Stimulated activated CD4-positive, alpha-beta T cell treated with anti-CD3 and anti-CD28 coated beads, TNF-alpha, amount 100 ng/mL, for 24 hours (primary cell): Measurements from ENCODE around the gene PLEKHM2.
A peak's percentile ranks its signal among the peaks of the same experiment; 100 is the strongest.
"Not testable (repeated sequence)": the region's sequence is repeated elsewhere in the genome, so short reads cannot be mapped to it uniquely, and the experiment has no call there.

ENCODE experiments used
- DNase-seq, 3 experiments: peaks; one replicate each; pipeline ENCODE4 v3.0.0-alpha.2; 2020; ENCODE audit warnings: low read depth in 3 of 3

Gene PLEKHM2

DNA sequence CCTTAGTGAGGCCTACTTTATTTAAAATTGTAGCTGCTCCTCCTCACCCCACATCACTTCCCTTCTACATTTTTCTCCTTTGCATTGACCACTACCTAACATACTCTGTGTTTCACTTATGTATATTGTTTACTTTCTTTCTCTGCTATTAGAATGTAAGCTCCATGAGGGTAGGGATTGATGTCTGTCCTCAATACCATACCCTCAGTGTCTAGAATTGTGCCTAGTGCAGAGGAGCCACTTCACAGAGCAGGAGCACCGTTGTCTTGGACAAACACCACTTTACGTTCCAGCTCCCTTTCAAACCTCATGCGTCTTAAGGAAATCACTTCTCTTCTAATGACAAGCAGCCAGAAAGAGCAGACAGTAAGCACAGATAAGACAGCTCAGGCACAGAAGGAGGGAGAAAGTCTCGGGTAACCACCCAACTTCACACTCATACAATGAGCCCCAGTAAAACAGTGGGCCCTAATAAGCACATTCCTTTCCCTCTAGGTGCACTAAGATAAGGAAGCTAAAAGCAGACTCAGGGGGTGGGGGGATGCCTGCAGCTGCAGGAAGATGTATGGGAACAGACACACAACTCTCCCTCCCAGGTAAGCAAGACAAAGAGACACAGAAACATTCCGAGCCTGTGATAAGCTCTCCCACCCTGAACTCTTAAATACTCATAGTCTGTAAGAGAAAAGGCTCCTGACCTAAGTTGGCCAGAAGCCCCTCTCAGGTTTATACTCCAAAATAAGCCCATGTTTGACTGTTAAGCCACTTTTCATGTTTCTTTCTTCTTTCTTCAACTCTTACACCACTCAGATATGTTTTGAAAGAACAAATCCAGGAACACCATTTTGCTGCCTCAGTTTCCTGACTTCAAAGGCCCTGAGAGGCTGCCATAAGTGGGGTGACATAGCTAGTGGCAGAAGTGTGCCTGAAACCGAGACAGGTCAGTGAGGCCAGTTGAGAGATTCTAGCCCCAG lies 7.1 kb upstream of the PLEKHM2 start:
- no peak for DNase-seq

DNA sequence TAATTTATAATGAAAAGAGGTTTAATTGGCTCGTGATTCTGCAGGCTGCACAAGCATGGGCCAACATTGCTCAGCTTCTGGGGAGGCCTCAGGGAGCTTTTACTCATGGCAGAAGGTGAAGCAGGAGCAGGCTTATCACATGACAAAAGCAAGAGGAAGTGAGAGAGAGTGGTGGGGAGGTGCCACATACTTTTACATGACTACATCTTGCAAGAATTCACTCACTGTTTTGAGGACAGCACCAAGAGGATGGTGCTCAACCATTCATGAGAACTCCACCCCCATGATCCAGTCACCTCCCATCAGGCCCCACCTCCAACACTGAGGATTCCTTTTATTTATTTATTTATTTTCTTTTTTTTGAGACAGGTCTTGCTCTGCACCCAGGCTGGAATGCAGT lies 5.5 kb upstream of the PLEKHM2 start:
- no peak for DNase-seq

- DNase-seq = no peak
These were observed 4.0 kb upstream of the PLEKHM2 start for GRCh38 chr1:15680131-15680530.

- DNase-seq = no peak
These were observed 3.4 kb upstream of the PLEKHM2 start for GRCh38 chr1:15680561-15681348.

GRCh38 chr1:15681349-15682292 lies 2.5 kb upstream of the PLEKHM2 start:
- no peak for DNase-seq

DNA sequence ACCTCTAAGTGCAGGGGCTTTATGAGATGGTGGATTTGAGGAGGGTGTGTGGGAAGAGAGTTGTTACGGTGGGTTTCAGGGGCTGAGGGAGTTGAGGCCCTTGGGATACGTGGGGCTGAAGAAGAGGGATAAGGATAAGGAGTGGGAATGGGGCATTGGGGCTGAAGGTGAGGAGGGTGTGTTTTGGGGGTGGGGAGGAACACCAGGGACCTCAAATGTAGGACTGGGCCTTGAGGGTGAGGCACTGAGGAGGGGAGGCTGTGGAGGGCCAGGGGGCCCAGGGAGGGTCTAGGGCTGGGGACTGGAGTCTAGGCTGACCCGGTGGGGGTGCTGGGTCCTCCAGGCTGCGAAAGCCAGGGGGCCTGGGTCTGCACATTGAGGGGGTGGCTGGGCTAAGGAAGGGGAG lies 1.2 kb upstream of the PLEKHM2 start:
- DNase-seq = no peak

DNA sequence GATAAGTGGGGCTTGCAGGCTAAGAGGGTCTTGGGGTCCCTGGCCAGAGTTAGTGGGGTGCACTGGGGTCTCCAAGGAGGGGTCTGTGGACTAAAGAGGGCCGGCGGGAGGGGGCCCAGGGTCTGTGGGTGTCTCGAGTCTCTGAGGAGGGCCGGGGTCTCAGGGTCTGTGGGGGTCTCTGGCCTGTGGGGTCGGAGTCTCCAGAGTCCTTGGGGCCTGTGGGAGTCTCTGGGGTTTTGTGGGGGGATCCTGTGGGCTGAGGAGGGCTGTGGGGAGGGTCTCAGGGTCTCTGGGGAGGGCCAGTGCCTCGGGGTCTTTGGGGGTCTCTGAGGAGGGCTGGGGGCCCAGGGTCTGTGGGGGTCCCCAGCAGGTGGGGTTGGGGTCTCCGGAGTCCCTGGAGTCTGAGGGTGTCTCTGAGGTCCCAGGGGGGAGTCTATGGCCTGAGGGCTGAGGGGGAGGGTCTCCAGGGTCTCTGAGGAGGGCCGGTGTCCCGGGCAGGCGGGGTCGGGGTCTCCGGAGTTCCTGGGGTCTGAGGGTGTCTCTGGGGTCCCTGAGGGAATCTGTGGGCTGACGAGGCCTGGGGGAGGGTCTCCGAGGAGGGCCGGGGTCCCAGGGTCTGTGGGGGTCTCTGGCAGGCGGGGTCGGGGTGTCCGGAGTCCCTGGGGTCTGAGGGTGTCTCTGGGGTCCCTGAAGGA lies 628 bp upstream of the PLEKHM2 start:
- no peak for DNase-seq

DNA sequence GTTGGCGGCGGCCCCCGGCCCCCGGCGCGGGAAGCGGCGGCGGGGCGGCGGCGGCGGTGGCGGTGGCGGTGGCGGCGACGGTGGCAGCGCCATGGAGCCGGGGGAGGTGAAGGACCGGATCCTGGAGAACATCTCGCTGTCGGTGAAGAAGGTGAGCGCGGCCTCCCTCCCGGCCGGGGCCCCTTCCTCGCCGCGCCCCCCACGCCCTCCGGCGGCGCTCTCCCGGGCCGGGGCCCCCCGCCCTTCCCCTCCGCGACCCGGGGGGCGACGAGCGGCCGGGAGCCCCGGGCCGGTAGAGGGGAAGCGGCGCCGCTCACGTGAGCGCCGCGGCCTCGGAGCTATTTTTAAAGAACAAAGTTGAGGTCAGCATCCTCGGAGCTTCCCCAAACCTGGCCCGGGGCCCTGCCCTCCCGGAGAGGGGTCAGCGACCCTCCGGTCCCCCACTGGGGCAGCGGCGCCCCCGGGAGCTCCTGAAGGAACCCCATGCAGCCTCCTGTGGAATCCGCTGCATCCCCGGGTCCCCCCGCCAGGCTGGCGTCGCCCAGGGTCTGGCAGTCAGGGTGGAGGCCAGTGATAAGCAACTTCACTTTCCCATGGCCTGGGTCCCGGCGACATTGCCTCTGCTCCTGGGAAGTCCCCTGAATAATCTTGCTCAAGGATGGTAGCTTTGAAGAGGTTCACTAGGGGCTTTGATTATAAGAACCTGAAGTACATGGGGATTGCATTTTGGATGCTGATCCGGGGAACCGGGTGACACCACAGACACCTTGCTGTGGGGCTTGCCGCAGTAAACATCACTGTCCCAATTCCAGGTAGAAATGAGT lies 560 bp downstream of the PLEKHM2 start:
- DNase-seq = peak in 1 of 3 experiments; percentile 32

DNA sequence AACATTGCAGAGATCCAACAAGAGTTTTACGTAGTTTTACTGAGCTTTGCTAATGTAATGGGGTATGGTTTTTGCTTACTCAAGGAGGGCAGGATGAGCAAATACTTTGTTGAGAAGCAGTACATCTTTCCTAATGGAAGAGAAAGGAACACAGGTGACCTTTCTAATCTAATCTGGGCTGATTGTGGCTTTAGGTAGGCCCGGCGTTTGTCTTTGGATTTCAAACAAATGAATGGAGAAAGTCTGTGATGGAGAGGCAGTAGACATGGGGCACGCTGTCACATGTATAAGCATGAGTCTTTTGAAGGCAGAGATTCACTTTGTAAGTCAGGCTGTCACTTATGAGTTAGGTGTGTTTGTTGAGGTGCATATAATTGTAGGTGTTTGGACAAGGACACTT lies 1.7 kb downstream of the PLEKHM2 start:
- no peak for DNase-seq

DNA sequence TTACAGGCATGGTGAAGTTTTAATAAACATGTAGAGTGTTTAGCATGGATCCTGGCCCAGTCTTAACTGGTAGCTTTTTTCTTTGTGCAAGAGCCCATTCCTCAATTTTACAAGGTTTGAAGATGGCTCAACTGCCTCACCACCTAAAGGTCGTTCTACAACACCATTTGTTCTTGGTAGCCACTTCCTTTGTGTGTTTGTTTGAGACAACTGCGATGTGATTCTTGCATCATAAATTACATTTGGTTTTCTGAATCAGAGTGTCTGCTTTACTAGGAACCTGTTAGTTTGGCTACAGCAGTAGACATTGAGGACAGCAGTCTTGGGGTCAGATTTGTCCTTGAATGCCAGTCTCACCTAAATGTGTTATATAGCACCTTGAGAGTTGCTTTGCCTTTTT lies 3.3 kb downstream of the PLEKHM2 start:
- DNase-seq = no peak

GRCh38 chr1:15690317-15690716 lies 6.2 kb downstream of the PLEKHM2 start:
- no peak for DNase-seq

GRCh38 chr1:15691434-15692032 lies 7.4 kb downstream of the PLEKHM2 start:
- DNase-seq = no peak

- no peak for DNase-seq
These were observed 8.1 kb downstream of the PLEKHM2 start for GRCh38 chr1:15692121-15692682.

DNA sequence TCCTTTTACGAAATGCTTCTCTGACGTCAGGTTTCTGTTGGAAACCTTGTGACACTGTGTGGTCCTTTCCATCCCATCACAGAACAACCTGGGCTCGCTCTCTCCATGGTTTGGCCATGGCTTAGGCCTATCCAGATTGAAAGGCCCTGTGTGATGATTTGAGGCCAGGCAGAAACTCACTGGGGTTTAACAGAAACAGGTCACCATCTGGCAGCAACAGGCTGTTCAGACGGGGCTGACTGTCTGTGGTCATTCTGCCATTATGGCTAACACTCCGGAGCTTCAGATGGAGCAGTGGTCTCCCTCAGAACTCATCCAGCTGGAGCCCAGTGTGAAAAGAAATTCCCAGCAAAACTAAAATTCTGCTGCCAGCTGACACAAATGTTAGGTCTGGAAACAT lies 9.3 kb downstream of the PLEKHM2 start:
- no peak for DNase-seq

DNA sequence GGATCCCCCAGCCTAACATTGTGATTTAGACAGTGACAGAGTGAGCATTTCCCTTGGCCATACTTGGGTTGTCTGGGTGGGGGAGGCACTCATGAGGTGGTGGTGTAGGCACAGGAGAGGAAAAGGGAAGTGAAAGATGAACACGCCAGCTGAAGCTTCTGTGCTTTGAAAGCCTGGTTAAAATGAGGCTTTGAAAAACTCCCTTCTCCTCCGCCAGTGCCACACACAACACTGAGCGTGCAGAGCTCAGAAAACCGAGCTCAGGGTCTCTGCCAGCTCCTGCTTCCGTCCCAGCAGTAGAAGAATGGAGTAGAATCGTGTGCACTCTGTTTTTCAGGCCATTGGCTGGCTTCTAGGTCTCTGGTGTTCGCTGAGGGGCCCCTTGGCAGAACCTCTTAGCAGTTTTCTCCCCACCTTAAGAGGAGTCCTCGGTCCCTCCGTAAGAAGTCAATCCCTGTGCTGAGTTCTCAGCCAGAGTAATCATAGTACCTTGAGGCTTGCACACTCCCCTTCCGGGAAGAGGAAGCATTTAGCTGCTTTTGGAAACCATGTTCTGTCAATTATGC lies 12.9 kb downstream of the PLEKHM2 start:
- no peak for DNase-seq

GRCh38 chr1:15698201-15698600 lies 14.1 kb downstream of the PLEKHM2 start:
- no peak for DNase-seq

DNA sequence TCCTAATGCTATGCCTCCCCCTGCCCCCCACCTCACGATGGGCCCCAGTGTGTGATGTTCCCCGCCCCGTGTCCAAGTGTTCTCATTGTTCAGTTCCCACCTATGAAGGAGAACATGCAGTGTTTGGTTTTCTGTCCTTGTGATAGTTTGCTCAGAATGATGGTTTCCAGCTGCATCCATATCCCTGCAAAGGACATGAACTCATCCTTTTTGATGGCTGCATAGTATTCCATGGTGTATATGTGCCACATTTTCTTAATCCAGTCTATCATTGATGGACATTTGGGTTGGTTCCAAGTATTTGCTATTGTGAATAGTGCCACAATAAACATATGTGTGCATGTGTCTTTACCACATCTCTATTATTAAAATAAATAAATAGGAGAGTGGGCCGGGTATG lies 15.2 kb downstream of the PLEKHM2 start:
- not testable (repeated sequence) for DNase-seq

DNA sequence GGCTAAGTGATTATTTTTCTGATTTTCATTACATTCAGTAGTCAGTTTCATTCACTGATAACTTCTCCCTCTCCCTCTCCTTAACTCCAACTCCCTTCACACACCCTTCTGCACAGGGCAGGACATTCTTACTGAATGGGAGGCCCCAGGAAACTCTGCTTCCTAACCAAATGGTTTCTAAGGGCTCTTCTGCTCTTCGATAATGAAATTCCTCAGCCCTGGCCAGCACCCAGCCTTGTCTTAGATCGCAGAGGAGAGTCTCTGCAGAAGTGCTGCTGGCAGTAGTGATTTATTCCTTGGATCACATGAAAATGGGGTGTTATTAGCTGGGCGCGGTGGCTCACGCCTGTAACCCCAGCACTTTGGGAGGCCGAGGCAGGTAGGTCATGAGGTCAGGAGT lies 16.4 kb downstream of the PLEKHM2 start:
- no peak for DNase-seq

DNA sequence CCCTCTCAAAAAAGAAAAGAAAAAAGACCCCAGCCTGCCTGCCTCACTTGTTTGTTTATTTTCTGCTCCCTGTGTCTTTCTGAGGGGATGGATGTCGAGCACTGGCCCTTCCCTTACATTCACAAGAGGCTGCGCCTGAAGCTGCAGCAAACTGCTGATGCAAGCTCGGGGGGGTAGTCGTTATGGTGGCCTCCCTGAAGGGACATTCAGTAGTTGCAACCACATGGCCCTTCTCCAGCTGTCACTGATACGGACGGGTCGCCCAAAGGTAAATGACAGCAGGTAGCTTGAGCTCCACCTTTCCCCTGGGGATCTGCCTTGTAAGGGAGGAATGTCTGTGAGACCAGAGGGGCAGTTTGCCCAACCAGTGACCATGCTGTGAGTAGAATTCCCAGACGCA lies 17.7 kb downstream of the PLEKHM2 start:
- DNase-seq = no peak
